ENCODE results near the gene PLA2G4D. TPM values are rescaled to one million over a fixed set of nuclear protein-coding genes. Genes with fewer than 3 reads are reported as not detected.

Gene PLA2G4D
- total RNA-seq, 1 experiment from 2014 or later = 0.34 TPM

DNA sequence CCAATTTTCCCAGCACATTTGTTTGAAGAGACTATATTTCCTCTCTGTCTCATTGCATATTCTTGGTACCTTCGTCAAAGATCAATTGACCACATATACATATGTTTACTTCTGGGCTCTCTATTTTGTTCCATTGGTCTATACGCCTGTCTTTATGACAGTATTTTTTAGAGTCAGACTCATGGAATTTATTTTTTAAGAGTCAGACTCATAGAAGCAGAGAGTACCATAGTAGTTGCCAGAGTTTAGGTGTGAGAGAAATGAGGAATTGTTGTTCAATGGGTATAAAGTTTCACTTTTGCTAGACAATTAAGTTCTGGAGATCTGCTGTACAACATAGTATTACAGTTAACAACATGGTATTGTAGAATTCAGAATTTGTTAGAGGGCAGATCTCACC lies 35.0 kb upstream of the PLA2G4D start:
- Histone ChIP-seq H3K9me2 (ENCODE audit: insufficient read depth) (no peaks in the 10 kb centered on the region), H3K4me3 (replicated peaks in 1 of 2; ENCODE audit: low read depth in 1 of 2, low read length in 2 of 2) (no peak overlapping the region), H3K9ac (ENCODE audit: low read length) (no peak overlapping the region), H3K4me1 (ENCODE audit: control insufficient read depth in 1 of 2, insufficient read depth in 2 of 2, low read length in 2 of 2) (peaks cover 0 to 4% of the 10 kb centered on the region in 2 experiments; a peak in 2 of 4 replicates), H4K20me1 (ENCODE audit: insufficient read depth) (no peaks in the 10 kb centered on the region), H3K9me3 (ENCODE audit: control insufficient read depth in 1 of 2, insufficient read depth in 1 of 2, low read depth in 1 of 2, low read length in 2 of 2) (no peaks in the 10 kb centered on the region), H3K27me3 (ENCODE audit: insufficient read depth, low read length) (peaks cover 10% of the 10 kb centered on the region), H2AFZ (ENCODE audit: low read depth, low read length, poor library complexity, severe bottlenecking) (no peak overlapping the region), H3K79me2 (ENCODE audit: insufficient read depth, low read length) (no peaks in the 10 kb centered on the region), H3K27ac (ENCODE audit: low read depth, low read length) (no peak overlapping the region), H3K4me2 (ENCODE audit: low read length) (no peak overlapping the region), H3K36me3 (ENCODE audit: control insufficient read depth in 1 of 2, insufficient read depth in 2 of 2, low read length in 2 of 2) (no peaks in the 10 kb centered on the region)
- no peak for ATAC-seq
- intact Hi-C loops (cut with micrococcal nuclease) = no loop called here
- CTCF ChIA-PET = no interaction called here
- DNase-seq (ENCODE audit: low read depth, low spot score) = no peak
- RAD21 ChIA-PET (ENCODE audit: low non-redundant PET in 1 of 2, low total read pairs in 2 of 2, uncharacterized antibody in 2 of 2, unreplicated experiment in 2 of 2) = no interaction called here
- POLR2A ChIA-PET = no interaction called here
- TF ChIP-seq EGR1 (IDR thresholded peaks at IDR 0.05; ENCODE audit: low read depth) (no peak), EZH2phosphoT487 (IDR thresholded peaks at IDR 0.05; ENCODE audit: borderline replicate concordance) (no peak), ZNF274 (IDR thresholded peaks at IDR 0.05; ENCODE audit: low read depth, low read length) (no peak), ELF1 (IDR thresholded peaks at IDR 0.05; ENCODE audit: borderline replicate concordance, low read depth) (no peak), CEBPB (IDR thresholded peaks at IDR 0.05; ENCODE audit: low read depth) (no peak), POLR2A (IDR thresholded peaks at IDR 0.05; ENCODE audit: borderline replicate concordance, extremely low read depth, insufficient read depth, insufficient read length) (no peak), RAD21 (IDR thresholded peaks at IDR 0.05; ENCODE audit: low read depth) (no peak), SRF (IDR thresholded peaks at IDR 0.05; ENCODE audit: low read depth) (no peak), JUND (IDR thresholded peaks at IDR 0.05) (no peak), YY1 (IDR thresholded peaks at IDR 0.05; ENCODE audit: extremely low read depth, insufficient replicate concordance, low read depth, low read length) (no peak), CBX3 (IDR thresholded peaks at IDR 0.05; ENCODE audit: low read depth) (no peak), EZH2 (IDR thresholded peaks at IDR 0.05) (no peak), SIN3A (IDR thresholded peaks at IDR 0.05; ENCODE audit: low read depth) (no peak)
- TF ChIP-seq, protein P1, sequence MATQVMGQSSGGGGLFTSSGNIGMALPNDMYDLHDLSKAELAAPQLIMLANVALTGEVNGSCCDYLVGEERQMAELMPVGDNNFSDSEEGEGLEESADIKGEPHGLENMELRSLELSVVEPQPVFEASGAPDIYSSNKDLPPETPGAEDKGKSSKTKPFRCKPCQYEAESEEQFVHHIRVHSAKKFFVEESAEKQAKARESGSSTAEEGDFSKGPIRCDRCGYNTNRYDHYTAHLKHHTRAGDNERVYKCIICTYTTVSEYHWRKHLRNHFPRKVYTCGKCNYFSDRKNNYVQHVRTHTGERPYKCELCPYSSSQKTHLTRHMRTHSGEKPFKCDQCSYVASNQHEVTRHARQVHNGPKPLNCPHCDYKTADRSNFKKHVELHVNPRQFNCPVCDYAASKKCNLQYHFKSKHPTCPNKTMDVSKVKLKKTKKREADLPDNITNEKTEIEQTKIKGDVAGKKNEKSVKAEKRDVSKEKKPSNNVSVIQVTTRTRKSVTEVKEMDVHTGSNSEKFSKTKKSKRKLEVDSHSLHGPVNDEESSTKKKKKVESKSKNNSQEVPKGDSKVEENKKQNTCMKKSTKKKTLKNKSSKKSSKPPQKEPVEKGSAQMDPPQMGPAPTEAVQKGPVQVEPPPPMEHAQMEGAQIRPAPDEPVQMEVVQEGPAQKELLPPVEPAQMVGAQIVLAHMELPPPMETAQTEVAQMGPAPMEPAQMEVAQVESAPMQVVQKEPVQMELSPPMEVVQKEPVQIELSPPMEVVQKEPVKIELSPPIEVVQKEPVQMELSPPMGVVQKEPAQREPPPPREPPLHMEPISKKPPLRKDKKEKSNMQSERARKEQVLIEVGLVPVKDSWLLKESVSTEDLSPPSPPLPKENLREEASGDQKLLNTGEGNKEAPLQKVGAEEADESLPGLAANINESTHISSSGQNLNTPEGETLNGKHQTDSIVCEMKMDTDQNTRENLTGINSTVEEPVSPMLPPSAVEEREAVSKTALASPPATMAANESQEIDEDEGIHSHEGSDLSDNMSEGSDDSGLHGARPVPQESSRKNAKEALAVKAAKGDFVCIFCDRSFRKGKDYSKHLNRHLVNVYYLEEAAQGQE (IDR thresholded peaks at IDR 0.05; ENCODE audit: low read depth) = no peak
- TF ChIP-seq, protein P2, sequence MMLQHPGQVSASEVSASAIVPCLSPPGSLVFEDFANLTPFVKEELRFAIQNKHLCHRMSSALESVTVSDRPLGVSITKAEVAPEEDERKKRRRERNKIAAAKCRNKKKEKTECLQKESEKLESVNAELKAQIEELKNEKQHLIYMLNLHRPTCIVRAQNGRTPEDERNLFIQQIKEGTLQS (IDR thresholded peaks at IDR 0.05) = no peak
- TF ChIP-seq, protein P3, sequence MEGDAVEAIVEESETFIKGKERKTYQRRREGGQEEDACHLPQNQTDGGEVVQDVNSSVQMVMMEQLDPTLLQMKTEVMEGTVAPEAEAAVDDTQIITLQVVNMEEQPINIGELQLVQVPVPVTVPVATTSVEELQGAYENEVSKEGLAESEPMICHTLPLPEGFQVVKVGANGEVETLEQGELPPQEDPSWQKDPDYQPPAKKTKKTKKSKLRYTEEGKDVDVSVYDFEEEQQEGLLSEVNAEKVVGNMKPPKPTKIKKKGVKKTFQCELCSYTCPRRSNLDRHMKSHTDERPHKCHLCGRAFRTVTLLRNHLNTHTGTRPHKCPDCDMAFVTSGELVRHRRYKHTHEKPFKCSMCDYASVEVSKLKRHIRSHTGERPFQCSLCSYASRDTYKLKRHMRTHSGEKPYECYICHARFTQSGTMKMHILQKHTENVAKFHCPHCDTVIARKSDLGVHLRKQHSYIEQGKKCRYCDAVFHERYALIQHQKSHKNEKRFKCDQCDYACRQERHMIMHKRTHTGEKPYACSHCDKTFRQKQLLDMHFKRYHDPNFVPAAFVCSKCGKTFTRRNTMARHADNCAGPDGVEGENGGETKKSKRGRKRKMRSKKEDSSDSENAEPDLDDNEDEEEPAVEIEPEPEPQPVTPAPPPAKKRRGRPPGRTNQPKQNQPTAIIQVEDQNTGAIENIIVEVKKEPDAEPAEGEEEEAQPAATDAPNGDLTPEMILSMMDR (IDR thresholded peaks at IDR 0.05 in 2 of 3, conservative IDR thresholded peaks at IDR 0.05 in 1 of 3; ENCODE audit: borderline replicate concordance in 1 of 3, insufficient read depth in 1 of 3, low read depth in 2 of 3, low read length in 2 of 3) = no peak
- TF ChIP-seq, protein P4, sequence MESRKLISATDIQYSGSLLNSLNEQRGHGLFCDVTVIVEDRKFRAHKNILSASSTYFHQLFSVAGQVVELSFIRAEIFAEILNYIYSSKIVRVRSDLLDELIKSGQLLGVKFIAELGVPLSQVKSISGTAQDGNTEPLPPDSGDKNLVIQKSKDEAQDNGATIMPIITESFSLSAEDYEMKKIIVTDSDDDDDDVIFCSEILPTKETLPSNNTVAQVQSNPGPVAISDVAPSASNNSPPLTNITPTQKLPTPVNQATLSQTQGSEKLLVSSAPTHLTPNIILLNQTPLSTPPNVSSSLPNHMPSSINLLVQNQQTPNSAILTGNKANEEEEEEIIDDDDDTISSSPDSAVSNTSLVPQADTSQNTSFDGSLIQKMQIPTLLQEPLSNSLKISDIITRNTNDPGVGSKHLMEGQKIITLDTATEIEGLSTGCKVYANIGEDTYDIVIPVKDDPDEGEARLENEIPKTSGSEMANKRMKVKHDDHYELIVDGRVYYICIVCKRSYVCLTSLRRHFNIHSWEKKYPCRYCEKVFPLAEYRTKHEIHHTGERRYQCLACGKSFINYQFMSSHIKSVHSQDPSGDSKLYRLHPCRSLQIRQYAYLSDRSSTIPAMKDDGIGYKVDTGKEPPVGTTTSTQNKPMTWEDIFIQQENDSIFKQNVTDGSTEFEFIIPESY (IDR thresholded peaks at IDR 0.05; ENCODE audit: extremely low read depth, insufficient replicate concordance, low read length) = no peak
- BruUV-seq (replicated peaks) = no TSS peak
